Vein endothelial cell (primary cell): ENCODE data around the gene HINT3. TPM values are rescaled to one million over a fixed set of nuclear protein-coding genes. Genes with fewer than 3 reads are reported as not detected.

Source experiments
- small RNA-seq: library from RNA; depleted of rRNA; stranded (forward); fragments of <200 nt; gene quantifications from one replicate; pipeline ENCODE3, GENCODE V24; 2012
- total RNA-seq: library from RNA; depleted of rRNA; stranded (reverse); fragments of >200 nt; gene quantifications from 2 replicates; pipeline ENCODE4 v1.2.3, GENCODE V29; 2012

The HINT3 gene
- 10.8 and 11.1 TPM in 2 replicates for total RNA-seq

GRCh38 chr6:125956506-125957390, at the start of gene HINT3:
HINT3 (plus strand) TSS chr6:125956770; CDS start chr6:125956978, 208 bp downstream.

GRCh38 chr6:125986301-125987025, 29.9 kb downstream of the HINT3 start, which contains the start of gene TRMT11:
TRMT11 (plus strand) TSS chr6:125986540; CDS start chr6:125986551, 11 bp downstream.

Small RNA genes within 50 kb of the gene (small RNA-seq; reads per million reads assigned to genes)
- not detected for gene RNA5SP216

Other genes starting within 250 kb of the HINT3 start
- gene HEY2, start 207.1 kb upstream of the HINT3 start, total RNA-seq = 0.33 and 0.67 TPM in 2 replicates
- 24.2 and 35.2 TPM in 2 replicates for gene NCOA7, start 165.8 kb upstream of the HINT3 start, total RNA-seq
- 14.7 and 15.1 TPM in 2 replicates for gene TRMT11, start 29.8 kb downstream of the HINT3 start, total RNA-seq